ENCODE measurements around the gene FLNB. TPM values are rescaled to one million over a fixed set of nuclear protein-coding genes. Genes with fewer than 3 reads are reported as not detected.

Gene FLNB
- polyA plus RNA-seq (2013, experiment 1 of 2), result 33.5 TPM
- 39.4 TPM for polyA plus RNA-seq (2013, experiment 2 of 2)

DNA sequence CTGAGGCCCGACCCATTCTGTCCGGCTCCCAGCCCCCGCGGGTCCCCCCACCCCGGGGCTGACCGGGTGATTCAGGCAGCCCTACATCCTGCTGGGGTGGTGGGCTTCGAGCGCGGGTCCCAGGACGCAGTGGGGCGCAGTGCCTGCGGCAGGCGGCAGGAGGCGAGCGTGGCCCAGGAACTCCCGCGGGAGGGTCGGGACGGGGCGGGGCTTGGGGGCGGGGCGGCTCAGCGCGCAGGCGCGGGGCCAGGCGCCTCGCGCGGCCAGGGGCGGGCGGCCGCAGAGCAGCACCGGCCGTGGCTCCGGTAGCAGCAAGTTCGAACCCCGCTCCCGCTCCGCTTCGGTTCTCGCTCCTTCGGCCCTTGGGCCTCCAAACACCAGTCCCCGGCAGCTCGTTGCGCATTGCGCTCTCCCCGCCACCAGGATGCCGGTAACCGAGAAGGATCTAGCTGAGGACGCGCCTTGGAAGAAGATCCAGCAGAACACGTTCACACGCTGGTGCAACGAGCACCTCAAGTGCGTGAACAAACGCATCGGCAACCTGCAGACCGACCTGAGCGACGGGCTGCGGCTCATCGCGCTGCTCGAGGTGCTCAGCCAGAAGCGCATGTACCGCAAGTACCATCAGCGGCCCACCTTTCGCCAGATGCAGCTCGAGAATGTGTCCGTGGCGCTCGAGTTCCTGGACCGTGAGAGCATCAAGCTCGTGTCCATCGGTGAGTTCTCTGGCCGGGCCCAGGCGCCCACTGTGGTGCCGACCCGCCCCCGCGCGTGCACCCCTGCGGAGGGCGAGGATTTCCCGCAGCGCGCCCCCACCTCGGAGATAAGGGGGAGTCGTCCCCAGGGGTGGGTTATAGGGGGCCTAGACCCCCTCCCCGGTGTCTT is at the start of gene FLNB:
TSS of gene FLNB (plus strand) at position 282 of the 885 bp plus-strand sequence. CDS start at position 425, 143 bp downstream.
- Histone ChIP-seq H3K36me3 (ENCODE audit: insufficient read depth, low read length) (no peaks in the 10 kb centered on the region), H3K9me3 (ENCODE audit: insufficient read depth, low read depth, low read length) (no peaks in the 10 kb centered on the region), H3K4me1 (ENCODE audit: insufficient read depth, low read length) (peaks cover 23% of the 10 kb centered on the region), H3K9ac (ENCODE audit: low read depth, low read length) (peak within 1 kb of the TSS; percentile 83), H3K4me3 (ENCODE audit: low read length) (peak within 1 kb of the TSS; percentile 91), H3K27ac (ENCODE audit: low read depth, low read length) (peak within 1 kb of the TSS; percentile 44), H3K27me3 (ENCODE audit: insufficient read depth, low read length) (no peaks in the 10 kb centered on the region)
- WGBS, result under 1% methylated on average over 91 of the region's 91 CpGs

DNA sequence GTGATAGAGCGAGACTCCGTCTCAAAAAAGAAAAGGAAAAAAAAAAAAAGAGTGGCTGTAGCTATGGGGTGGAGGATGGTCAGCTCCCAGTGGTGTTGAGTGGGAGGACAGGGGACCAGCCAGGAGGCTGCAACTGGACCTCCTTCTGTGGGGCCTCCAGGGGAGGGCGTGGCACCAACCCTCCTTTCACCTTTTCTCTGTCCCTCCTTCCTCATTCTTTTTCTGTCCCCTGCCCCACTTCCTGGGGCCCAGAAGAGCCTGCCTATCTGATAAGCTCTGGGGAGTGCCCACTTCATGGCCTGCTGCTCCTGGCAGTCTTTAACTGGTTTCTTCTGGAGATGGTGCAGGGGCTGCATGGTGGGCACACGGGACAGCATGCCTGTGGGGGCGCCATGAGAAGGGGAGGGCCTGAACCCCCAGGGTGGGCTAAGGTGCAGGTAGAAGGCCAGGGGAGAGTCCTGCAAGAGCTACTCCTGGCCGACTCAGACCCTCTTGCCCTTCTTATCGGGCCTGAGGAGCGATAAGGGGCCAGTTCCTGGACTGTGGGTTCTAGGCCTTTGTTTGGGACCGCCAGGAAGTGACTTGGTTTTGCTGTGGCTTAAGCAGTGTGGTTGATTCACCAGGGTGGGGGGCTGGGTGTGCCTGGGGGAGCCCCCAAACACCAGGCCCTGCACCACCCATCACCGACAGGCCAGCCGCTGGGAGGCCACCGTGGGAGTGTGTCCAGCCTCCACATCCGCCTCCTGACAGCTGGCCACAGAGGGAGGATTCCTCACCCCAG is 49.4 kb upstream of the FLNB start:
- Histone ChIP-seq H3K9ac (ENCODE audit: low read depth, low read length) (no peak overlapping the region), H3K4me1 (ENCODE audit: insufficient read depth, low read length) (peaks cover 12% of the 10 kb centered on the region), H3K27ac (ENCODE audit: low read depth, low read length) (peak overlapping the region; percentile 36), H3K36me3 (ENCODE audit: insufficient read depth, low read length) (no peaks in the 10 kb centered on the region), H3K9me3 (ENCODE audit: insufficient read depth, low read depth, low read length) (no peaks in the 10 kb centered on the region), H3K4me3 (ENCODE audit: low read length) (no peak overlapping the region), H3K27me3 (ENCODE audit: insufficient read depth, low read length) (no peaks in the 10 kb centered on the region)
- 92% methylated on average over 13 of the region's 13 CpGs for WGBS

DNA sequence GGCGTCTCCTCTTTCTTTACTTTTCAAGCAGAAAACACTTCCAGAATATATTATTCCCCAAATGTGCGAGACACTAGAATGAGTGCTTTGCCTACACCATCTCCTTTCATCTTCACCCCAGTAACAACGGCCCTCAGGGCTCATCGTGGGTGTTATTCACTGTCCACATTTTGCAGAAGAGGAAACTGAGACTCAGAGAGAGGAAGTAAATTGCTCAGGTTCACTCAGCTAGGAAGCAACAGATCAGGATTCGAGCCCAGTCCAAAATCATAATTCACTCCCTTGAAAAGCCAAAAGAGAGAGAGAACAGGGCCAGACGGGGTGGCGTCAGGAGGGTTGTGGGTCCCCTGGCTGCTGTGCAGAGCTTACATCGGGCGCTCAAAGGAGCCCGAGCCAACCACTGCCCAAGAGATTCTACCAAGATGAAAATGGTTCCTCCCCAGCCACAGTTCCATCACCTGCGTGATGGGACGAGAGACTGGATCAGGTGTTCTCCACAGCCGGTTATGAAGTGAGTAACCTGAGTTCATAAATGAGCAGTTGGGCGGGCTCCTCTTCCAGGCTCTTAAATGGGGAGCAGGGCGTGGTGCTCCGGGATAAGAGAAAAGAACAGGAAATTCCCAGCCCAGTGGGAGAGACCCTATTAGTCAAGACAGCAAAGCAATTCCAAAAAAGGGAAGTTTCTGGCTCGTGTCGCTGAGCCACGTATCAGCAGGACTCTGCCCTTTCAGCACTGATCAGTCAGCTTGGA is 48.6 kb upstream of the FLNB start:
- Histone ChIP-seq H3K4me1 (ENCODE audit: insufficient read depth, low read length) (peaks cover 12% of the 10 kb centered on the region), H3K27ac (ENCODE audit: low read depth, low read length) (peak overlapping the region; percentile 36; the same call in 1 of the 2 replicates), H3K9me3 (ENCODE audit: insufficient read depth, low read depth, low read length) (no peaks in the 10 kb centered on the region), H3K4me3 (ENCODE audit: low read length) (no peak overlapping the region), H3K36me3 (ENCODE audit: insufficient read depth, low read length) (no peaks in the 10 kb centered on the region), H3K9ac (ENCODE audit: low read depth, low read length) (no peak overlapping the region; the same call in 1 of the 2 replicates), H3K27me3 (ENCODE audit: insufficient read depth, low read length) (no peaks in the 10 kb centered on the region)
- 71% methylated on average over 19 of the region's 19 CpGs for WGBS

- 84% methylated on average over 4 of the region's 4 CpGs for WGBS
- Histone ChIP-seq H3K9ac (ENCODE audit: low read depth, low read length) (no peak overlapping the region; the same call in 1 of the 2 replicates), H3K27ac (ENCODE audit: low read depth, low read length) (peak overlapping the region; percentile 34), H3K4me1 (ENCODE audit: insufficient read depth, low read length) (peaks cover 12% of the 10 kb centered on the region), H3K36me3 (ENCODE audit: insufficient read depth, low read length) (no peaks in the 10 kb centered on the region), H3K4me3 (ENCODE audit: low read length) (no peak overlapping the region), H3K9me3 (ENCODE audit: insufficient read depth, low read depth, low read length) (no peaks in the 10 kb centered on the region), H3K27me3 (ENCODE audit: insufficient read depth, low read length) (no peaks in the 10 kb centered on the region)
These were observed 48.1 kb upstream of the FLNB start for GRCh38 chr3:57960174-57960505.

DNA sequence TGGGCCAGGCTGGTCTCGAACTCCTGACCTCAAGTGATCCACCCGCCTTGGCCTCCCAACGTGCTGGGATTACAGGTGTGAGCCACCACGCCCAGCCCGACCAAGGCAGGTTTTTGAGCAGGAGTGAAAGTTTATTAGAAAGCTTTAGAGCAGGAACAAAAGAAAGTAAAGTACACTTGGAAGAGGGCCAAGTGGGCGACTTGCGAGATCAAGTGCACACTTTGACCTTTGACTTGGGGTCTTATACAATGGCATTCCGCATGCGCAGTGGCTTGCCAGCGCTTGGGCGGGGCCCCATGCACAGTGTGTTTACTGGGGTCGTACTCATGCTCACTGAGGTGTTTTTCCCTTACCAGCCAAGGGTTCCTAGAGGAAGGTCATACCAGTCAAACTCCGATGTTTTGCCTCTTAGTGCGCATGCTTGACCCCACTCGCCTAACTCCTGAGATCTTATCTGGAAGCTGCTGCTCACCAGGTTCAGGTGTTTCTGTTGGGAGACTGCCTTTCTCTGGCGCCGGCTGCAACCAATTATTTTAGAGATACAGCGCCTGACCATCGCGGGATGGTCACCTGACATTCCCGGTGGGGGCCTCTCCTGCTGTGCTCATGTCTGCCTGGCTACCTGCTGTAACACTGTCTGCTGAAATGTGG is 46.9 kb upstream of the FLNB start:
- Histone ChIP-seq H3K27ac (ENCODE audit: low read depth, low read length) (no peak overlapping the region), H3K9ac (ENCODE audit: low read depth, low read length) (no peak overlapping the region)

GRCh38 chr3:57961828-57962447 is 46.3 kb upstream of the FLNB start:
- no peaks in the 10 kb centered on the region for H3K27me3 ChIP-seq (ENCODE audit: insufficient read depth, low read length)
- no peaks in the 10 kb centered on the region for H3K36me3 ChIP-seq (ENCODE audit: insufficient read depth, low read length)
- peaks cover 12% of the 10 kb centered on the region for H3K4me1 ChIP-seq (ENCODE audit: insufficient read depth, low read length)
- no peak overlapping the region for H3K27ac ChIP-seq (ENCODE audit: low read depth, low read length)
- H3K9me3 ChIP-seq (ENCODE audit: insufficient read depth, low read depth, low read length), result no peaks in the 10 kb centered on the region
- H3K4me3 ChIP-seq (ENCODE audit: low read length), result no peak overlapping the region
- 84% methylated on average over 5 of the region's 5 CpGs for WGBS
- no peak overlapping the region for H3K9ac ChIP-seq (ENCODE audit: low read depth, low read length)

More for the DNA sequence above, 46.9 kb upstream of the FLNB start:
- no peaks in the 10 kb centered on the region for H3K27me3 ChIP-seq (ENCODE audit: insufficient read depth, low read length)
- H3K4me1 ChIP-seq (ENCODE audit: insufficient read depth, low read length), result peaks cover 12% of the 10 kb centered on the region
- no peaks in the 10 kb centered on the region for H3K9me3 ChIP-seq (ENCODE audit: insufficient read depth, low read depth, low read length)
- 94% methylated on average over 21 of the region's 21 CpGs for WGBS
- H3K36me3 ChIP-seq (ENCODE audit: insufficient read depth, low read length), result no peaks in the 10 kb centered on the region
- H3K4me3 ChIP-seq (ENCODE audit: low read length), result no peak overlapping the region

DNA sequence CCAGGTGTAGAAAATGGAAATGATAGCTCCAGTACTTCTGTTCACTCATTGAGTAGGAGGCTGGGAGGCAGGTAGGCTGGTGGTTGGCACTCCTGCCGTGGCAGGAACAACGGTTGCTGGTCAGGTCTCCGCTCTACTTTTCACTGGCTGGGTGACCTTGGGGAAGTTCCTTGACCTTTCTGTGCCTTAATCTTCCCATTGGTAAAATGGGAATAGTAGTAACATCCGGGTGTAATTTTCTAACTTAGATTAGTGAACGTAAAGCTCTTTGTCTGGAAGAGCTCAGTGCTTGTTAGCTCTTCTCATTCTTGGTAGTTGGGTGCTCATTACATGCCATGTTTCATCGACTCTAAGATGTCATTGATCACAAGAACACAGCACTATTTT is 45.8 kb upstream of the FLNB start:
- Histone ChIP-seq H3K9ac (ENCODE audit: low read depth, low read length) (no peak overlapping the region), H3K4me3 (ENCODE audit: low read length) (no peak overlapping the region), H3K36me3 (ENCODE audit: insufficient read depth, low read length) (no peaks in the 10 kb centered on the region), H3K9me3 (ENCODE audit: insufficient read depth, low read depth, low read length) (no peaks in the 10 kb centered on the region), H3K27me3 (ENCODE audit: insufficient read depth, low read length) (no peaks in the 10 kb centered on the region), H3K27ac (ENCODE audit: low read depth, low read length) (no peak overlapping the region), H3K4me1 (ENCODE audit: insufficient read depth, low read length) (peaks cover 12% of the 10 kb centered on the region)
- WGBS, result 95% methylated on average over 6 of the region's 6 CpGs

GRCh38 chr3:57963811-57964346 is 44.3 kb upstream of the FLNB start:
- H3K27me3 ChIP-seq (ENCODE audit: insufficient read depth, low read length), result no peaks in the 10 kb centered on the region
- H3K4me1 ChIP-seq (ENCODE audit: insufficient read depth, low read length), result peaks cover 12% of the 10 kb centered on the region

GRCh38 chr3:57966829-57967228 is 41.4 kb upstream of the FLNB start:
- Histone ChIP-seq H3K4me1 (ENCODE audit: insufficient read depth, low read length) (peaks cover 10% of the 10 kb centered on the region), H3K27ac (ENCODE audit: low read depth, low read length) (no peak overlapping the region), H3K27me3 (ENCODE audit: insufficient read depth, low read length) (no peaks in the 10 kb centered on the region), H3K4me3 (ENCODE audit: low read length) (no peak overlapping the region), H3K9me3 (ENCODE audit: insufficient read depth, low read depth, low read length) (no peaks in the 10 kb centered on the region), H3K36me3 (ENCODE audit: insufficient read depth, low read length) (no peaks in the 10 kb centered on the region), H3K9ac (ENCODE audit: low read depth, low read length) (no peak overlapping the region)
- 67% methylated on average over 4 of the region's 4 CpGs for WGBS

More at GRCh38 chr3:57963811-57964346, 44.3 kb upstream of the FLNB start:
- Histone ChIP-seq H3K9me3 (ENCODE audit: insufficient read depth, low read depth, low read length) (no peaks in the 10 kb centered on the region), H3K9ac (ENCODE audit: low read depth, low read length) (no peak overlapping the region), H3K4me3 (ENCODE audit: low read length) (no peak overlapping the region), H3K27ac (ENCODE audit: low read depth, low read length) (no peak overlapping the region), H3K36me3 (ENCODE audit: insufficient read depth, low read length) (no peaks in the 10 kb centered on the region)
- WGBS, result 93% methylated on average over 6 of the region's 7 CpGs

DNA sequence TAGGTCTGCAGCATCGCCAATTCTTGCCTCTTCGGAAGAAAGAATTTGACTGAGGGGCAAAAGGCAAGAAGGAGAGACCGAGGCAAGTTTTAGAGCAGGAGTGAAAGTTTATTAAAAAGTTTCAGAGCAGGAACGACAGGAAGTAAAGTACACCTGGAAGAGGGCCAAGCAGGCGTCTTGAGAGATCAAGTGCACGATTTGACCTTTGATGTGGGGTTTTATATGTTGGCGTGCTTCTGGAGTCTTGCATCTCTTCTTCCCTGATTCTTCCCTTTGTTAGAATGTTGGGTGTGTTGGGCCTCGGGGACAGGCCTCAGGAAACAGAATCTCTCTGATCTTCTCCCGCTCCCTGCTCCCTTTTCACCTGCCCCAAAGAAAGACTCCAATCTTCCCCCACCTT is 40.6 kb upstream of the FLNB start:
- WGBS, result 89% methylated on average over 8 of the region's 9 CpGs
- Histone ChIP-seq H3K4me1 (ENCODE audit: insufficient read depth, low read length) (peaks cover 12% of the 10 kb centered on the region), H3K27me3 (ENCODE audit: insufficient read depth, low read length) (no peaks in the 10 kb centered on the region), H3K4me3 (ENCODE audit: low read length) (no peak overlapping the region), H3K36me3 (ENCODE audit: insufficient read depth, low read length) (no peaks in the 10 kb centered on the region), H3K9ac (ENCODE audit: low read depth, low read length) (no peak overlapping the region), H3K27ac (ENCODE audit: low read depth, low read length) (no peak overlapping the region), H3K9me3 (ENCODE audit: insufficient read depth, low read depth, low read length) (no peaks in the 10 kb centered on the region)

All from HUES64 (cell line).